Suprapubic skin (tissue), 4 donors: ENCODE data around the gene EPHB1. TPM values are rescaled to one million over a fixed set of nuclear protein-coding genes. Genes with fewer than 3 reads are reported as not detected.

Source experiments
- DNase-seq, 2 donors: peaks; one replicate each; pipeline ENCODE4 v3.0.0-alpha.2; 2019; ENCODE audit warnings: low spot score in 2 of 2
- H3K27ac ChIP-seq: fragments of 200-600 bp; sonication (generic); one replicate; pipeline ENCODE4 v1.5.1; 2019
- H3K27me3 ChIP-seq: fragments of 200-600 bp; sonication (generic); one replicate; pipeline ENCODE4 v1.5.1; 2019
- H3K36me3 ChIP-seq: fragments of 200-600 bp; sonication (generic); one replicate; pipeline ENCODE4 v1.5.1; 2019
- H3K4me1 ChIP-seq: fragments of 200-600 bp; sonication (generic); one replicate; pipeline ENCODE4 v1.5.1; 2019
- H3K4me3 ChIP-seq: fragments of 200-600 bp; sonication (generic); one replicate; pipeline ENCODE4 v1.5.1; 2019; ENCODE audit warnings: mild to moderate bottlenecking
- H3K9me3 ChIP-seq: fragments of 200-600 bp; sonication (generic); one replicate; pipeline ENCODE4 v1.5.1; 2019
- CTCF ChIP-seq, 2 donors: fragments of 200-600 bp in 1 of 2; fragments of 450-650 bp in 1 of 2; sonication (generic) in 1 of 2; IDR thresholded peaks; one replicate each; pipeline ENCODE4 v1.5.1; 2016 to 2019; ENCODE audit warnings: antibody characterized with exemption in 2 of 2, mild to moderate bottlenecking in 1 of 2, moderate library complexity in 1 of 2
- EP300 ChIP-seq: sonication (generic); formaldehyde crosslinking; IDR thresholded peaks from one replicate; pipeline ENCODE4 v1.6.1; 2017; ENCODE audit warnings: antibody characterized with exemption
- POLR2A ChIP-seq, 2 donors: fragments of 450-650 bp; IDR thresholded peaks; one replicate each; pipeline ENCODE4 v1.6.1; 2017; ENCODE audit warnings: antibody characterized with exemption in 2 of 2, mild to moderate bottlenecking in 2 of 2, moderate library complexity in 2 of 2
- POLR2AphosphoS5 ChIP-seq, 3 donors: sonication (generic); formaldehyde crosslinking; IDR thresholded peaks; one replicate each; pipeline ENCODE4 v1.6.1; 2017; ENCODE audit warnings: antibody characterized with exemption in 3 of 3
- WGBS: methylation state at CpG from one replicate; pipeline ENCODE4 v1.1.5; 2018; 5-methylcytosine and 5-hydroxymethylcytosine counted together
- total RNA-seq, 4 donors: library from RNA; depleted of rRNA; stranded (reverse); fragments of >200 nt; gene quantifications; one replicate each; pipeline ENCODE4 v1.1.0, GENCODE V29; 2016

The EPHB1 gene
- total RNA-seq, 4 donors from 2014 or later: 8.5 to 30.7 (median 18.5) TPM

- H3K27me3 ChIP-seq: no peaks in the 10 kb centered on the region
- TF ChIP-seq EP300 (no peak), CTCF (IDR thresholded peaks at IDR 0.05) (no peak), POLR2AphosphoS5 (IDR thresholded peaks at IDR 0.05) (no peak), POLR2A (IDR thresholded peaks at IDR 0.05) (no peak)
- H3K4me1 ChIP-seq: peaks cover 1% of the 10 kb centered on the region
- H3K27ac ChIP-seq: no peak overlapping the region
- H3K4me3 ChIP-seq: no peak overlapping the region
- no peaks in the 10 kb centered on the region for H3K36me3 ChIP-seq
- DNase-seq: no peak
- 76% methylated on average over 7 of the region's 7 CpGs for WGBS
- H3K9me3 ChIP-seq: no peaks in the 10 kb centered on the region
These were observed 21.6 kb downstream of the EPHB1 start for GRCh38 chr3:134816623-134817022.

GRCh38 chr3:134817297-134817696, 22.2 kb downstream of the EPHB1 start:
- H3K9me3 ChIP-seq: no peaks in the 10 kb centered on the region
- H3K4me1 ChIP-seq: no peaks in the 10 kb centered on the region
- no peak overlapping the region for H3K27ac ChIP-seq
- TF ChIP-seq CTCF (IDR thresholded peaks at IDR 0.05): no peak
- no peak for TF ChIP-seq EP300
- TF ChIP-seq POLR2AphosphoS5 (IDR thresholded peaks at IDR 0.05): no peak
- no peak for TF ChIP-seq POLR2A (IDR thresholded peaks at IDR 0.05)
- H3K36me3 ChIP-seq: no peaks in the 10 kb centered on the region
- no peak for DNase-seq
- 84% methylated on average over 6 of the region's 6 CpGs for WGBS
- no peak overlapping the region for H3K4me3 ChIP-seq
- H3K27me3 ChIP-seq: no peaks in the 10 kb centered on the region

- H3K36me3 ChIP-seq: no peaks in the 10 kb centered on the region
- TF ChIP-seq POLR2A (IDR thresholded peaks at IDR 0.05) (no peak), CTCF (IDR thresholded peaks at IDR 0.05) (no peak), POLR2AphosphoS5 (IDR thresholded peaks at IDR 0.05) (no peak)
- DNase-seq: no peak
- H3K4me3 ChIP-seq: no peak overlapping the region
- WGBS: 87% methylated on average over 1 of the region's 1 CpG
- H3K4me1 ChIP-seq: no peaks in the 10 kb centered on the region
- no peaks in the 10 kb centered on the region for H3K27me3 ChIP-seq
- H3K9me3 ChIP-seq: no peaks in the 10 kb centered on the region
- no peak overlapping the region for H3K27ac ChIP-seq
These were observed 25.9 kb downstream of the EPHB1 start for GRCh38 chr3:134820994-134821393.

- no peak for DNase-seq
- TF ChIP-seq CTCF (IDR thresholded peaks at IDR 0.05): no peak
- no peak for TF ChIP-seq POLR2A (IDR thresholded peaks at IDR 0.05)
- no peak for TF ChIP-seq EP300
- TF ChIP-seq POLR2AphosphoS5 (IDR thresholded peaks at IDR 0.05): no peak
- no peak overlapping the region for H3K4me3 ChIP-seq
These were observed 27.0 kb downstream of the EPHB1 start for GRCh38 chr3:134822090-134822489.

GRCh38 chr3:134823679-134824078, 28.6 kb downstream of the EPHB1 start:
- WGBS: 61% methylated on average over 2 of the region's 2 CpGs
- Histone ChIP-seq H3K4me1 (no peaks in the 10 kb centered on the region), H3K4me3 (no peak overlapping the region), H3K36me3 (no peaks in the 10 kb centered on the region), H3K27me3 (no peaks in the 10 kb centered on the region), H3K9me3 (no peaks in the 10 kb centered on the region), H3K27ac (no peak overlapping the region)
- DNase-seq: no peak
- TF ChIP-seq EP300: no peak
- TF ChIP-seq POLR2A (IDR thresholded peaks at IDR 0.05): no peak
- no peak for TF ChIP-seq CTCF (IDR thresholded peaks at IDR 0.05)
- no peak for TF ChIP-seq POLR2AphosphoS5 (IDR thresholded peaks at IDR 0.05)

More at GRCh38 chr3:134822090-134822489, 27.0 kb downstream of the EPHB1 start:
- Histone ChIP-seq H3K9me3 (no peaks in the 10 kb centered on the region), H3K27me3 (no peaks in the 10 kb centered on the region), H3K36me3 (no peaks in the 10 kb centered on the region), H3K27ac (no peak overlapping the region), H3K4me1 (no peaks in the 10 kb centered on the region)
- 92% methylated on average over 4 of the region's 4 CpGs for WGBS
